Spleen (tissue), 3 donors: ENCODE data around the gene SPTBN1.

ENCODE experiments used
- POLR2A ChIP-seq, 3 donors: fragments of 450-650 bp; IDR thresholded peaks; one replicate each; pipeline ENCODE4 v1.5.1; 2017; ENCODE audit warnings: antibody characterized with exemption in 3 of 3, mild to moderate bottlenecking in 1 of 3
- POLR2AphosphoS5 ChIP-seq, 3 donors: sonication (generic); formaldehyde crosslinking; IDR thresholded peaks; one replicate each; pipeline ENCODE4 v1.5.1; 2017; ENCODE audit warnings: antibody characterized with exemption in 3 of 3

DNA sequence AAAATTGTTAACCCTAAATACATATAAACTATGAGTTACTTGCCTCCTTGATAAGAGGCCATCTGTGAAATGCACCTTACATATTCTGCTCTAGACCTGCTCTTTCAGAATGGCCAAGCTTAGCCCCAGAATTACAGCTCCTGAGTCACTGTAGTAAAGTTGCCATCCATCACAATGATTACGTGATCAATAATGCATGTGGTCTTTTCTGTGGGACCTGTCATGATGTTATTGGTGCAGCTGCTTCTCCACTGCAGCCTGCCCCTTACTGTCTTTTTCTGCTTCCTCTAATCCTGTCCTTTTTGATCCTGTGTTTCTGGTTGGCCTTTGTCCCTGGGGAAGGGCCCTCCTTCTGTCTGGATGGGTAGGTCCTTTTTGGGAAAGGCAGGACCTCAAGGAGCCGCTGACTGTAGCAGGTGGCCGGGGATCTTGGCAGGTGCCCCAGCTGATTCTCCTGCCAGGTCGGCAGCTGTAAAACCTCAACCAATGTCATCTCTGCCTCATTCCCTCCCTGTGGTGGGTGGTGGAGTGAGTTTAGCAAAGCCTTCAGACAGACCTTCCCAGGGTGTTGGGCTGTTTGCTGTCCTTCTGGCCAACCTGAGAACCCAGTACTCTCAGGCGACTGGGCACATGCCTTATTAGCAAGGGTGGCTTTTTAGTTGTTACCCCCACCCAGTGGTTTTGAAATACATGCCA is 141.2 kb downstream of the SPTBN1 start:
- TF ChIP-seq POLR2AphosphoS5 (IDR thresholded peaks at IDR 0.05) (peak in 1 of 3 donors; percentile 29), POLR2A (IDR thresholded peaks at IDR 0.05) (no peak)
